ENCODE data around the gene HAGHL.
A peak's percentile ranks its signal among the peaks of the same experiment; 100 is the strongest.

GRCh38 chr16:719815-720446 lies 7.0 kb upstream of the HAGHL start:
- TF ChIP-seq, protein P1, sequence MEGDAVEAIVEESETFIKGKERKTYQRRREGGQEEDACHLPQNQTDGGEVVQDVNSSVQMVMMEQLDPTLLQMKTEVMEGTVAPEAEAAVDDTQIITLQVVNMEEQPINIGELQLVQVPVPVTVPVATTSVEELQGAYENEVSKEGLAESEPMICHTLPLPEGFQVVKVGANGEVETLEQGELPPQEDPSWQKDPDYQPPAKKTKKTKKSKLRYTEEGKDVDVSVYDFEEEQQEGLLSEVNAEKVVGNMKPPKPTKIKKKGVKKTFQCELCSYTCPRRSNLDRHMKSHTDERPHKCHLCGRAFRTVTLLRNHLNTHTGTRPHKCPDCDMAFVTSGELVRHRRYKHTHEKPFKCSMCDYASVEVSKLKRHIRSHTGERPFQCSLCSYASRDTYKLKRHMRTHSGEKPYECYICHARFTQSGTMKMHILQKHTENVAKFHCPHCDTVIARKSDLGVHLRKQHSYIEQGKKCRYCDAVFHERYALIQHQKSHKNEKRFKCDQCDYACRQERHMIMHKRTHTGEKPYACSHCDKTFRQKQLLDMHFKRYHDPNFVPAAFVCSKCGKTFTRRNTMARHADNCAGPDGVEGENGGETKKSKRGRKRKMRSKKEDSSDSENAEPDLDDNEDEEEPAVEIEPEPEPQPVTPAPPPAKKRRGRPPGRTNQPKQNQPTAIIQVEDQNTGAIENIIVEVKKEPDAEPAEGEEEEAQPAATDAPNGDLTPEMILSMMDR (IDR thresholded peaks at IDR 0.05; ENCODE audit: control extremely low read depth in 1 of 3, insufficient read depth in 1 of 3, low read depth in 1 of 3, low read length in 3 of 3), result 0 out of 4 replicates have a peak, but pooled peaks of 1 of the 3 experiments have one; percentile 4
- no peak for TF ChIP-seq RFX5 (IDR thresholded peaks at IDR 0.05; ENCODE audit: borderline replicate concordance, low read depth, low read length)
- TF ChIP-seq NANOG (IDR thresholded peaks at IDR 0.05; ENCODE audit: insufficient read depth, low read depth, low read length, poor library complexity, severe bottlenecking), result no peak
- TF ChIP-seq POLR2A (IDR thresholded peaks at IDR 0.05; ENCODE audit: control extremely low read depth in 1 of 2, low read depth in 2 of 2, low read length in 2 of 2), result peak in 1 of 2 experiments; percentile 36; a peak in 1 of 3 replicates
- no peak for TF ChIP-seq CREB1 (IDR thresholded peaks at IDR 0.05)
- no peak for TF ChIP-seq EZH2 (IDR thresholded peaks at IDR 0.05; ENCODE audit: low read depth, low read length, severe bottlenecking)
- no peak for TF ChIP-seq CEBPB (IDR thresholded peaks at IDR 0.05; ENCODE audit: low read depth, low read length)
- TF ChIP-seq YY1 (IDR thresholded peaks at IDR 0.05; ENCODE audit: low read depth, low read length), result no peak
- no peak for TF ChIP-seq SP1 (IDR thresholded peaks at IDR 0.05; ENCODE audit: low read depth, low read length)
- TF ChIP-seq RAD21 (IDR thresholded peaks at IDR 0.05 in 1 of 2, conservative IDR thresholded peaks at IDR 0.05 in 1 of 2; ENCODE audit: low read depth in 2 of 2, low read length in 2 of 2), result no peak
- TF ChIP-seq, protein P2, sequence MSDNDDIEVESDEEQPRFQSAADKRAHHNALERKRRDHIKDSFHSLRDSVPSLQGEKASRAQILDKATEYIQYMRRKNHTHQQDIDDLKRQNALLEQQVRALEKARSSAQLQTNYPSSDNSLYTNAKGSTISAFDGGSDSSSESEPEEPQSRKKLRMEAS (IDR thresholded peaks at IDR 0.05), result no peak

All from H1 (cell line).